Measurements from ENCODE around the gene CFAP97D2.

The CFAP97D2 gene

GRCh38 chr13:114256547-114256946, 77.5 kb downstream of the CFAP97D2 start:
- no peak for DNase-seq (ENCODE audit: low read depth)
- TF ChIP-seq CTCF (conservative IDR thresholded peaks at IDR 0.05; ENCODE audit: low read depth, low read length): no peak
- H3K4me3 ChIP-seq (ENCODE audit: low read depth, low read length): no peak overlapping the region

- H3K4me3 ChIP-seq (ENCODE audit: low read depth, low read length): no peak overlapping the region
- TF ChIP-seq CTCF (conservative IDR thresholded peaks at IDR 0.05; ENCODE audit: low read depth, low read length): no peak
- DNase-seq (ENCODE audit: low read depth): no peak
Observed at GRCh38 chr13:114257014-114257413, 78.0 kb downstream of the CFAP97D2 start.

GRCh38 chr13:114258589-114258988, 79.5 kb downstream of the CFAP97D2 start:
- no peak for TF ChIP-seq CTCF (conservative IDR thresholded peaks at IDR 0.05; ENCODE audit: low read depth, low read length)
- no peak overlapping the region for H3K4me3 ChIP-seq (ENCODE audit: low read depth, low read length)
- no peak for DNase-seq (ENCODE audit: low read depth)

GRCh38 chr13:114259374-114259773, 80.3 kb downstream of the CFAP97D2 start:
- no peak for DNase-seq (ENCODE audit: low read depth)
- no peak for TF ChIP-seq CTCF (conservative IDR thresholded peaks at IDR 0.05; ENCODE audit: low read depth, low read length)
- no peak overlapping the region for H3K4me3 ChIP-seq (ENCODE audit: low read depth, low read length)

- DNase-seq (ENCODE audit: low read depth): no peak
- H3K4me3 ChIP-seq (ENCODE audit: low read depth, low read length): no peak overlapping the region
- TF ChIP-seq CTCF (conservative IDR thresholded peaks at IDR 0.05; ENCODE audit: low read depth, low read length): no peak
Observed at GRCh38 chr13:114259974-114260373, 80.9 kb downstream of the CFAP97D2 start.

GRCh38 chr13:114260814-114261213, 81.8 kb downstream of the CFAP97D2 start:
- no peak for DNase-seq (ENCODE audit: low read depth)
- TF ChIP-seq CTCF (conservative IDR thresholded peaks at IDR 0.05; ENCODE audit: low read depth, low read length): no peak

GRCh38 chr13:114261328-114261965, 82.4 kb downstream of the CFAP97D2 start:
- no peak for DNase-seq (ENCODE audit: low read depth)
- no peak for TF ChIP-seq CTCF (conservative IDR thresholded peaks at IDR 0.05; ENCODE audit: low read depth, low read length)
- H3K4me3 ChIP-seq (ENCODE audit: low read depth, low read length): no peak overlapping the region

More at GRCh38 chr13:114260814-114261213, 81.8 kb downstream of the CFAP97D2 start:
- no peak overlapping the region for H3K4me3 ChIP-seq (ENCODE audit: low read depth, low read length)

Data from choroid plexus epithelial cell (primary cell).